OCI-LY1 (cell line): ENCODE data around the gene SP2.

Experiments used
- CTCF ChIP-seq: fragments of 200-600 bp; sonication (generic), shearing (Covaris generic); IDR thresholded peaks from 2 replicates; pipeline ENCODE4 v1.5.1; 2017; ENCODE audit warnings: mild to moderate bottlenecking, antibody characterized with exemption, low read length, moderate library complexity, mixed read lengths
- EZH2 ChIP-seq: fragments of 200-600 bp; sonication (generic), shearing (Covaris generic); IDR thresholded peaks from 2 replicates; pipeline ENCODE4 v1.8.0; 2017; ENCODE audit warnings: borderline replicate concordance, mixed run types, mild to moderate bottlenecking, antibody characterized with exemption, low read length, moderate library complexity, mixed read lengths

- TF ChIP-seq CTCF (no peak), EZH2 (no peak)
These were observed 50.5 kb downstream of the SP2 start for GRCh38 chr17:47946516-47946915.
